HG03442 (cell line): ENCODE measurements around the gene SLCO3A1.

Experiments
- ATAC-seq: cut with Tn5 transposase; IDR thresholded peaks from one replicate; pipeline ENCODE4 v1.9.1; 2021; ENCODE audit warnings: mild to moderate bottlenecking, moderate library complexity; ENCODE audit not compliant: unreplicated experiment

Gene SLCO3A1

GRCh38 chr15:91860498-91860897 is 7.0 kb downstream of the SLCO3A1 start:
- ATAC-seq: no peak

GRCh38 chr15:91861223-91861622 is 7.7 kb downstream of the SLCO3A1 start:
- no peak for ATAC-seq

GRCh38 chr15:91862891-91863504 is 9.5 kb downstream of the SLCO3A1 start:
- no peak for ATAC-seq

- no peak for ATAC-seq
Observed at GRCh38 chr15:91863621-91864255, 10.2 kb downstream of the SLCO3A1 start.

- ATAC-seq: no peak
Observed at GRCh38 chr15:91864664-91865063, 11.2 kb downstream of the SLCO3A1 start.

- no peak for ATAC-seq
Observed at GRCh38 chr15:91865486-91865885, 12.0 kb downstream of the SLCO3A1 start.

- no peak for ATAC-seq
Observed at GRCh38 chr15:91865950-91866349, 12.4 kb downstream of the SLCO3A1 start.

- no peak for ATAC-seq
Observed at GRCh38 chr15:91866371-91866905, 12.9 kb downstream of the SLCO3A1 start.

- ATAC-seq: no peak
Observed at GRCh38 chr15:91866971-91867372, 13.5 kb downstream of the SLCO3A1 start.

- no peak for ATAC-seq
Observed at GRCh38 chr15:91867581-91868026, 14.1 kb downstream of the SLCO3A1 start.

- ATAC-seq: no peak
Observed at GRCh38 chr15:91870876-91871537, 17.5 kb downstream of the SLCO3A1 start.

GRCh38 chr15:91871837-91872236 is 18.3 kb downstream of the SLCO3A1 start:
- no peak for ATAC-seq

GRCh38 chr15:91872356-91873137 is 19.0 kb downstream of the SLCO3A1 start:
- ATAC-seq: no peak

GRCh38 chr15:91873138-91873536 is 19.6 kb downstream of the SLCO3A1 start:
- no peak for ATAC-seq

GRCh38 chr15:91874171-91874570 is 20.7 kb downstream of the SLCO3A1 start:
- ATAC-seq: no peak

GRCh38 chr15:91874992-91875660 is 21.6 kb downstream of the SLCO3A1 start:
- ATAC-seq: no peak

- ATAC-seq: no peak
Observed at GRCh38 chr15:91876187-91876586, 22.7 kb downstream of the SLCO3A1 start.

GRCh38 chr15:91878319-91878870 is 24.9 kb downstream of the SLCO3A1 start:
- ATAC-seq: no peak

GRCh38 chr15:91879158-91879557 is 25.6 kb downstream of the SLCO3A1 start:
- no peak for ATAC-seq

- ATAC-seq: no peak
Observed at GRCh38 chr15:91880373-91880772, 26.9 kb downstream of the SLCO3A1 start.
